HG02943 (cell line): Measurements from ENCODE around the gene KCNC1.

Experiments used
- ATAC-seq: cut with Tn5 transposase; IDR thresholded peaks from one replicate; pipeline ENCODE4 v1.9.1; 2021; ENCODE audit warnings: mild to moderate bottlenecking, low read depth, moderate library complexity; ENCODE audit not compliant: unreplicated experiment

The KCNC1 gene

DNA sequence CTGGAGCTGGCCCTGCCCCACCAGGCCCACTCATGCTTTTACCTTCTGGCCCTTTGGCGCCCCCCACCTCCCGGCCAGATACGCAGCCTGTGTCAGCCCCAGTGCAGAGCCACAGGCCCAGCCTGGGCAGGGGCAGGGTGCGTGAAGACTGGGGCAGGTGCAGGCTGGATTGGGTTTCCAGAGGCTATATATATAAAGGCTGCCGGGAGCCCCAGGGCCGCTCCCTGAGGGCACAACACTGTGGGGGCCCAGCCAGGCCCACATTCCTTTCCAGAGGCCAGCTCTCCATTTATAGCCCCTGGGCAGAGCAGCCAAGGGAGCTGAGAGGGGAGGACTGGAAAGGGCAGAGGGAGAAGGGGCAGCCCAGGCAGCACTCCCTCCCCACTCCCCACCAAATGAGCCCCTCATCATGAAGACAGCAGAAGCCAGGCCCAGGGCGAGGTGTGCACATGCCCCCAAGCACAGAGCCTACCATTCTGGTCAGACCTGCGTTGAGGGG, 20.2 kb upstream of the KCNC1 start:
- no peak for ATAC-seq

DNA sequence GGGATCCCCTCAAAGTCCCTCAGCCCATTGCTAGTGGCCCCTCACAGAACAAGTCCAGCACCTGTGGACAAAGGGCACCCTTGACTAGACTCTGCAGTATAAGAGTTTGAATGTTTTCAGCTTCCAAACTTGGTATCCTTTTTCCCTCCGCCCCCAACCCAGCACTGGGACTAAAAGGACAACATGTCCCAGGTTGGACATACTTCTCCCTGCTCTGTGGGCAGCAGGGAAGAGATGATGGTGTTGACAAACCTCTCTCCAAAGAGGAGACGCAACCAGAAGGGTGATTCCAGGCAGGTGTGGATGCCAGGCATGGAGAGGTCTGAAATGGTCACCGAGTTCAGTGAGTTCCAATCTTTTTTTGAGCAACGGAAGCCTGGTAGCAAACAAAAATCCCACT, 19.7 kb upstream of the KCNC1 start:
- no peak for ATAC-seq

DNA sequence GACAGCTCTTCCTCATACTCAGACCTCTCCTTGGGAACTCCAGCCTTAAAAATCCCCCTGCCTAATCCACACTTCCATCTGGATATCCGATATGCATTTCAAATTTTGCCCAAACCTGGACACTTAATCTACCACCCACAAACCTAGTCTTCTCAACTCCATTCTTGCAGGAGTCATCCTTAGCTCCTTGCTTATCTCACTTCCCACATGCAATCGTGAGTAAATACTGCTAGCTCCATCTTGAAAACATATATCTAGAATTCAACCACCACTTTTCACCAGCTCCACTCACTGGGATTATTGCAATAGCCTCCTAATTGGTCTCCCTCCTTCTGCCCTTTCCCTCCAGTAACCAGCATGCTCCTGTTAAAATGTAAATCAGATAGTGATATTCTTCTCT, 17.8 kb upstream of the KCNC1 start:
- ATAC-seq: no peak

DNA sequence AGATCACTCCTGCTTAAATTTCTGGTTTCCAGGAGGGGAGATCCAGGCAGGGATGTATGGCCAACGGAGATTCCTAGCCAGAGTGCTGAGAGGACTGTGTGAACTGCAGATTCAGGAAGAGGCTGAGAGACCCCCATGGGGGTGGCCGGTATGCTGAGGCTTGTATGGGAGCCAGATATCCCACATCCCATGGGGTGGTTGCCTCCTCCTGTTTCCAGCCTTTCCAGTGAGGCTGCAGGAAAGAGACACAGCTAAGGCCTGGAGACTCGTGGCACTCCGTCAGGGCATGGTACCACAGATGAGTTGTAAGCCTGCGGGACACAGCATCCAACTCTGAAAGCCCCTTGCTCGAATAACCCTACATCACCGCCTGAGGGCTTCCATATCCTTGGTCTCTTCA, 16.6 kb upstream of the KCNC1 start:
- ATAC-seq: no peak

GRCh38 chr11:17718510-17718962, 16.0 kb upstream of the KCNC1 start:
- no peak for ATAC-seq

- ATAC-seq: no peak
These were observed 15.3 kb upstream of the KCNC1 start, which contains the start of gene MYOD1 for GRCh38 chr11:17719028-17719937. Gene MYOD1, plus strand, starts transcription at chr11:17719571. Its CDS starts 212 bp downstream, at chr11:17719783.

DNA sequence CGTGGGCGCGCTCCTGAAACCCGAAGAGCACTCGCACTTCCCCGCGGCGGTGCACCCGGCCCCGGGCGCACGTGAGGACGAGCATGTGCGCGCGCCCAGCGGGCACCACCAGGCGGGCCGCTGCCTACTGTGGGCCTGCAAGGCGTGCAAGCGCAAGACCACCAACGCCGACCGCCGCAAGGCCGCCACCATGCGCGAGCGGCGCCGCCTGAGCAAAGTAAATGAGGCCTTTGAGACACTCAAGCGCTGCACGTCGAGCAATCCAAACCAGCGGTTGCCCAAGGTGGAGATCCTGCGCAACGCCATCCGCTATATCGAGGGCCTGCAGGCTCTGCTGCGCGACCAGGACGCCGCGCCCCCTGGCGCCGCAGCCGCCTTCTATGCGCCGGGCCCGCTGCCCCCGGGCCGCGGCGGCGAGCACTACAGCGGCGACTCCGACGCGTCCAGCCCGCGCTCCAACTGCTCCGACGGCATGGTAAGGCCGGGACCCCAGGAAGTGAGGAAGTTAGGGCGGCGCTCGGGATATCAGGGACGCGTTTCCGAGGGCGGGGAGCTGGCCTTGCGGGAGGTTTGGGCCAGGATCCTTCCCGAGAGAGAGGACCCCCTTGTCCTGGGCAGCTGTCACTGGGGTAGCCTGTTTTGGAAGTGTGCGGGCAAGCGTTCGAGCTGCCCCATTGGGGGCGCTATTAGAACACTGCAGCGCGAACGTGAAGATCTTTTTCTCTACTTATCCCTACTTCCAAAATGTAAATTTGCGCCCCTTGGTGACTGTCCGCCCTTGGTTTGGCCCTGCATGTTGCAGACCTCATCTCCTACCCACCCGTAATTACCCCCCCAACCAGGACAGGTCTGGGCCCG, 14.4 kb upstream of the KCNC1 start:
- ATAC-seq: no peak

GRCh38 chr11:17720796-17721171, 13.8 kb upstream of the KCNC1 start:
- no peak for ATAC-seq

- no peak for ATAC-seq
These were observed 13.2 kb upstream of the KCNC1 start for GRCh38 chr11:17721242-17721999.

GRCh38 chr11:17722000-17722643, 12.5 kb upstream of the KCNC1 start:
- no peak for ATAC-seq

DNA sequence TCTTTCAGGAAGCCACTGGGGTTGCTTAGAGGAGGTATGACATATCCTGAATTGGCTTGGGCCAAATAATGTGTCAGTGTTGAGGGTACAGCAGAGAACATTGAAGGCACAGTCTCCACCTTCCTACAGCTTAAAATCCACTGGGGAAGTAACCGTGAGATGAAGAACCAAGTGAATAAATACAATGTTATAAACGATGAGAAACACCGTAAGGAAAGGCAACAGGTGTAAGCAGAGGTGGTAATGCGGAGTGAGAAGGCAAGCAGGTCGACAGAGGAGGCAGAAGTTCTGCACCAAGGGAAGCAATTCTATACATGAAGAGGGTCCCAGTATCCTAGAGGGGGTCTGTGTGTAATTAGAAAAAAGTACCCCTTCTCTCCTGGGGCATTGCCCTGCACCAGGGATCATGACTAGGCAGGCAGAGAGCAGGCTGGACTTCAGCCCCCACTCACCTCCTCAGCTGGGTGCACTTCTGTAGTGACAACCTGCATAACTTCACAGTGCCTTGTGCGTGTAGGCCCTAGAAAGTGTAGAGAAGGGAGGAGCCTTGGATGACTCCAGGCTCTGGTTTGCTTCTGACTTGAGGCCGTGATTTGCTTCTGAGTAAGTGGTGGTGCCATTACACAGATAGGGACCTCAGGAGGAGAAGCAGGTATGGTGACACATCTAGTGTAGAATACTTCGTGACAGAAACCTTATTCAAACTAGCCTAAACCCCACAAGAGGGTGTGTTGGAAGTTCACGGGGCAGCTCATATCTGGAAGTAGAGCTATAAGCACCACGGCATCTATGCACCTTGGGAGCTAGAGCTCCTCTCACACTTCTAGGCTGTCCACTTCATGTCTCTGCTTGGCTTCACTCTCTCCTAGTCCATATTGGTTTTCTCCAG, 10.3 kb upstream of the KCNC1 start:
- no peak for ATAC-seq

DNA sequence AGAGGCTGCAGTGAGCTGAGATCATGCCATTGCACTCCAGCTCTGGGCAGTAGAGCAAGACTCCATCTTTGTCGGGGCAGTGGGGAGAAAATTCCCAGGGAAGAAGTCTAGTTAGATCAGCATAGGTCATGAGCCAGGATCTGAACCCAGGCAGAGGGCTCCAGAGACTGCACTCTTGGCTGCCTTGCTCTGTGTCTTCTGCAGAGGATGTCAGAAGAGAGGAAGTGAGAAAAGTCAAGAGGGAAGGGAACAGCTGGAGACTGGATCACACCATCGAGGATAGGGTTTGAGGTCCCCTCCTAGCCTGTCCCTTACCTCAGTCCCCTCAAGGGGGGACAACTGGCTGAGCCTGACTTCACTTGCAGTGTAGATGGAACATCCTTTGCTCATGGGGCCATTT, 9.4 kb upstream of the KCNC1 start:
- no peak for ATAC-seq

GRCh38 chr11:17730137-17730536, 4.4 kb upstream of the KCNC1 start:
- no peak for ATAC-seq

DNA sequence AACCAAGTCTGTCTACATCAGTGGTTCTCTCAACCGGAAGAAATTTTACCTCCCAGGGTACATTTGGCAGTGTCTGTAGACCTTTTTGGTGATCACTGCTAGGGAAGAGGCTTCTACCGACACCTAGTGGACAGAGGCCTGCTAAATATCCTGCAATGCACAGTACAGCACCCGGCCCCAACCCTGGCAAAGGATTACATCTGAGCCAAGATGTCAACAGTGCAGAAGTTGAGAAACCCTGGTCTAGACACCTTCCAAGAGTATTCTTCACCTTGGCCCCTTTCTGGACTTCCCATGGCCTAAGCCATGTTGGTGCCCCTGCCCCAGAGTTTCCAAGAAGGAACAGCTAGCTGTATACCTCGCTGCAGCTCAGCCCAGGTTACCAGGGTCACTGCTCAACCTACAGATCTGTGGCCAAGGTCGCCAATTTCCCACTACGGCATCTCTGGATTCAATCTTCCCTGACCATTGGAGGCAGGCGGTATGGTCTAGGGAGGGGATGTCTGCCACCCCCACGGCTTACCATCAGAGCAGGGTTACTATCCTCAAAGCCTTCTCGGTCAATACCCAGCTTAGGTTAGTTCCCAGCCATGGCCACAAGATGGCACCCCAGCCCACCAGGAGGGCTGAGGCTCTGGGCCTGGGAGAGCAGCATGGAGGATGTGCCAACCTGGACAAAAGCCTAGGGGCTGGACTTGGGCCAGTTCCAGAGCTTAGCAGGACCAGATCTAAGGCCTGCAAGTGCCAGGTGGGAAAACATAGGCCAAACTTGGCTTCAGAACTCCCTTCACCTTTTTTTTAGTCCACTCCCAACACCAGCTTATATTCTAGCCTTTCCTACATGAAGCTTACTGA, 3.7 kb upstream of the KCNC1 start:
- ATAC-seq: peak; percentile 70

- ATAC-seq: no peak
These were observed 1.3 kb upstream of the KCNC1 start for GRCh38 chr11:17733261-17733660.

GRCh38 chr11:17734986-17735817, 621 bp downstream of the KCNC1 start:
- no peak for ATAC-seq
